ENCODE measurements around the gene SLC66A1. TPM values are rescaled to one million over a fixed set of nuclear protein-coding genes. Genes with fewer than 3 reads are reported as not detected.

Gene SLC66A1
- total RNA-seq, 2 donors from 2014 or later: 13.7 to 16.1 TPM

GRCh38 chr1:19338323-19338762 is 26.2 kb downstream of the SLC66A1 start:
- ATAC-seq: peak; percentile 34

GRCh38 chr1:19339214-19339861 is 27.2 kb downstream of the SLC66A1 start:
- DNase-seq (no peak), ATAC-seq (no peak)
- intact Hi-C loops (cut with DNase I, micrococcal nuclease): no loop called here

More at GRCh38 chr1:19338323-19338762, 26.2 kb downstream of the SLC66A1 start:
- peak in 1 of 2 donors; percentile 39 for DNase-seq
- intact Hi-C loops (cut with DNase I, micrococcal nuclease): no loop called here

GRCh38 chr1:19340387-19340937 is 28.3 kb downstream of the SLC66A1 start:
- ATAC-seq (no peak), DNase-seq (no peak)
- intact Hi-C loops (cut with DNase I, micrococcal nuclease): loop anchor here in 1 of 2 donors (5.0 kb wide), 1 partner anchor 312 kb away; no protein-coding TSS in a partner anchor

GRCh38 chr1:19341201-19342061 is 29.3 kb downstream of the SLC66A1 start:
- ATAC-seq (peak; percentile 59), DNase-seq (peak; percentile 64 to 80)
- intact Hi-C loops (cut with DNase I, micrococcal nuclease): loop anchor here in 1 of 2 donors (5.0 kb wide), 1 partner anchor 311 kb away; no protein-coding TSS in a partner anchor

- ATAC-seq (no peak), DNase-seq (no peak)
- intact Hi-C loops (cut with DNase I, micrococcal nuclease): loop anchor here in 1 of 2 donors (5.0 kb wide), 1 partner anchor 310 kb away; no protein-coding TSS in a partner anchor
These were observed 30.1 kb downstream of the SLC66A1 start for GRCh38 chr1:19342062-19342750.

- intact Hi-C loops (cut with DNase I, micrococcal nuclease): loop anchor here in 1 of 2 donors (5.0 kb wide), 1 partner anchor 309 kb away; no protein-coding TSS in a partner anchor
- ATAC-seq (no peak), DNase-seq (no peak)
These were observed 30.9 kb downstream of the SLC66A1 start for GRCh38 chr1:19342894-19343616.

- ATAC-seq: no peak
- DNase-seq: no peak
- intact Hi-C loops (cut with DNase I, micrococcal nuclease): loop anchor here in 1 of 2 donors (5.0 kb wide), 1 partner anchor 309 kb away; no protein-coding TSS in a partner anchor
These were observed 31.7 kb downstream of the SLC66A1 start for GRCh38 chr1:19343617-19344350.

- ATAC-seq: peak; percentile 79
- intact Hi-C loops (cut with DNase I, micrococcal nuclease): loop anchor here in 1 of 2 donors (5.0 kb wide), 1 partner anchor 308 kb away; no protein-coding TSS in a partner anchor
- DNase-seq: peak; percentile 43 to 74
These were observed 32.3 kb downstream of the SLC66A1 start for GRCh38 chr1:19344372-19344810.

- intact Hi-C loops (cut with DNase I, micrococcal nuclease): loop anchor here (5.0 kb wide), 1 partner anchor 307 kb away; no protein-coding TSS in a partner anchor
- DNase-seq (no peak), ATAC-seq (no peak)
These were observed 32.7 kb downstream of the SLC66A1 start for GRCh38 chr1:19344831-19345230.

GRCh38 chr1:19345391-19345790 is 33.3 kb downstream of the SLC66A1 start:
- ATAC-seq: no peak
- DNase-seq: no peak
- intact Hi-C loops (cut with DNase I, micrococcal nuclease): loop anchor here in 1 of 2 donors (5.0 kb wide), 1 partner anchor 307 kb away; no protein-coding TSS in a partner anchor

- ATAC-seq: no peak
- DNase-seq: no peak
- intact Hi-C loops (cut with DNase I, micrococcal nuclease): loop anchor here in 1 of 2 donors (5.0 kb wide), 1 partner anchor 306 kb away; no protein-coding TSS in a partner anchor
These were observed 33.9 kb downstream of the SLC66A1 start for GRCh38 chr1:19346026-19346425.

GRCh38 chr1:19347533-19348172 is 35.5 kb downstream of the SLC66A1 start:
- intact Hi-C loops (cut with DNase I, micrococcal nuclease): loop anchor here in 1 of 2 donors (5.0 kb wide), 1 partner anchor 305 kb away; no protein-coding TSS in a partner anchor
- ATAC-seq: no peak
- no peak for DNase-seq

- no peak for ATAC-seq
- no peak for DNase-seq
- intact Hi-C loops (cut with DNase I, micrococcal nuclease): loop anchor here in 1 of 2 donors (5.0 kb wide), 1 partner anchor 304 kb away; no protein-coding TSS in a partner anchor
These were observed 36.5 kb downstream of the SLC66A1 start for GRCh38 chr1:19348441-19349198.

GRCh38 chr1:19349999-19350398 is 37.9 kb downstream of the SLC66A1 start:
- ATAC-seq (no peak), DNase-seq (no peak)
- intact Hi-C loops (cut with DNase I, micrococcal nuclease): loop anchor here in 1 of 2 donors (5.0 kb wide), 1 partner anchor 302 kb away; no protein-coding TSS in a partner anchor

- DNase-seq: no peak
- intact Hi-C loops (cut with DNase I, micrococcal nuclease): no loop called here
- no peak for ATAC-seq
These were observed 38.4 kb downstream of the SLC66A1 start for GRCh38 chr1:19350566-19350965.

- DNase-seq: peak; percentile 36 to 51
- intact Hi-C loops (cut with DNase I, micrococcal nuclease): no loop called here
- ATAC-seq: peak; percentile 7
These were observed 39.7 kb downstream of the SLC66A1 start for GRCh38 chr1:19351873-19352272.

All from left colon (tissue), 2 donors.